CD14-positive monocyte (primary cell): ENCODE results near the gene EXT2. TPM values are rescaled to one million over a fixed set of nuclear protein-coding genes. Genes with fewer than 3 reads are reported as not detected.

ENCODE experiments used
- DNase-seq, 3 donors: peaks; one replicate each; pipeline ENCODE4 v3.0.0-alpha.2; 2011 to 2022
- H2AFZ ChIP-seq: 2 replicates; pipeline ENCODE4 v1.6.0; 2012; ENCODE audit warnings: mild to moderate bottlenecking, low read depth, low read length, inconsistent platforms; ENCODE audit not compliant: insufficient read depth, poor library complexity, severe bottlenecking
- H3K27ac ChIP-seq, 2 donors: 1 replicate in 1 of 2; 2 replicates in 1 of 2; pipeline ENCODE4 v1.5.1; 2012 to 2013; ENCODE audit warnings: low read length in 2 of 2, control low read depth in 1 of 2, inconsistent platforms in 1 of 2, low read depth in 1 of 2, mild to moderate bottlenecking in 1 of 2
- H3K27me3 ChIP-seq, 2 donors: one replicate each; pipeline versions ENCODE4 v1.6.0 to v1.6.1; 2011 to 2013; ENCODE audit warnings: low read length in 2 of 2; ENCODE audit not compliant: control insufficient read depth in 2 of 2, insufficient read depth in 2 of 2
- H3K36me3 ChIP-seq, 2 donors: replicated peaks in 1 of 2; 1 replicate in 1 of 2; 2 replicates in 1 of 2; pipeline versions ENCODE4 v1.5.1 to v1.6.1; 2012 to 2013; ENCODE audit warnings: low read length in 2 of 2, control low read depth in 1 of 2, inconsistent platforms in 1 of 2, mild to moderate bottlenecking in 1 of 2; ENCODE audit not compliant: insufficient read depth in 2 of 2, control insufficient read depth in 1 of 2
- H3K4me1 ChIP-seq, 2 donors: 1 replicate in 1 of 2; 2 replicates in 1 of 2; pipeline versions ENCODE4 v1.5.1 to v1.6.1; 2012 to 2013; ENCODE audit warnings: low read length in 2 of 2, control low read depth in 1 of 2, inconsistent platforms in 1 of 2, mild to moderate bottlenecking in 1 of 2, moderate library complexity in 1 of 2; ENCODE audit not compliant: insufficient read depth in 2 of 2, control insufficient read depth in 1 of 2
- H3K4me2 ChIP-seq: replicated peaks from 2 replicates; pipeline ENCODE3; 2012; ENCODE audit warnings: low read length, moderate library complexity, mild to moderate bottlenecking; ENCODE audit not compliant: poor library complexity, severe bottlenecking; ENCODE audit errors: extremely low read depth
- H3K4me3 ChIP-seq, 3 experiments: fragments of 200-600 bp in 1 of 3; sonication (generic) in 1 of 3; replicated peaks in 1 of 3; 1 replicate in 2 of 3; 2 replicates in 1 of 3; pipeline ENCODE4 v1.5.1; 2011 to 2013; ENCODE audit warnings: low read length in 3 of 3, mild to moderate bottlenecking in 3 of 3, control low read depth in 2 of 3, low read depth in 2 of 3, inconsistent platforms in 1 of 3, moderate library complexity in 1 of 3
- H3K79me2 ChIP-seq: 2 replicates; pipeline ENCODE4 v1.6.0; 2012; ENCODE audit warnings: mild to moderate bottlenecking, control low read depth, inconsistent platforms, low read length, moderate library complexity; ENCODE audit not compliant: insufficient read depth
- H3K9ac ChIP-seq: 2 replicates; pipeline ENCODE4 v1.6.0; 2017; ENCODE audit warnings: low read length, mild to moderate bottlenecking; ENCODE audit not compliant: insufficient read depth, poor library complexity, severe bottlenecking
- H3K9me3 ChIP-seq, 2 donors: replicated peaks in 1 of 2; 1 replicate in 1 of 2; 2 replicates in 1 of 2; pipeline versions ENCODE4 v1.5.1 to v1.6.1; 2012 to 2013; ENCODE audit warnings: low read length in 2 of 2, control low read depth in 1 of 2; ENCODE audit not compliant: control insufficient read depth in 1 of 2, insufficient read depth in 1 of 2
- H4K20me1 ChIP-seq: 2 replicates; pipeline ENCODE4 v1.6.0; 2012; ENCODE audit warnings: mild to moderate bottlenecking, low read length, control low read depth, moderate library complexity; ENCODE audit not compliant: insufficient read depth
- H3K27ac Mint-ChIP-seq, 7 donors: one replicate each; pipeline ENCODE4 v1.8.0; 2020; ENCODE audit warnings: mild to moderate bottlenecking in 7 of 7, mixed read lengths in 7 of 7, moderate library complexity in 6 of 7, inconsistent platforms in 2 of 7
- H3K27me3 Mint-ChIP-seq, 3 donors: one replicate each; pipeline ENCODE4 v1.8.0; 2021 to 2022; ENCODE audit warnings: low read depth in 3 of 3, mild to moderate bottlenecking in 3 of 3, mixed read lengths in 3 of 3, moderate library complexity in 3 of 3, inconsistent platforms in 1 of 3
- H3K36me3 Mint-ChIP-seq, 2 donors: one replicate each; pipeline ENCODE4 v1.8.0; 2020; ENCODE audit warnings: mixed read lengths in 2 of 2, inconsistent platforms in 1 of 2, mild to moderate bottlenecking in 1 of 2
- H3K4me1 Mint-ChIP-seq: one replicate; pipeline ENCODE4 v1.8.0; 2020; ENCODE audit warnings: mild to moderate bottlenecking, mixed read lengths
- H3K4me3 Mint-ChIP-seq, 2 donors: one replicate each; pipeline ENCODE4 v1.8.0; 2020; ENCODE audit warnings: mild to moderate bottlenecking in 2 of 2, mixed read lengths in 2 of 2, moderate library complexity in 1 of 2
- H3K9me3 Mint-ChIP-seq, 7 donors: one replicate each; pipeline ENCODE4 v1.8.0; 2020 to 2022; ENCODE audit warnings: mixed read lengths in 7 of 7, mild to moderate bottlenecking in 6 of 7, moderate library complexity in 6 of 7, inconsistent platforms in 2 of 7
- CTCF ChIP-seq: fragments of 200-600 bp; IDR thresholded peaks from one replicate; pipeline ENCODE4 v1.8.0; 2022; ENCODE audit warnings: antibody characterized with exemption, mild to moderate bottlenecking
- WGBS: methylation state at CpG from one replicate; pipeline ENCODE4 v1.1.5; 2013; ENCODE audit warnings: missing lambda C conversion rate; ENCODE audit not compliant: insufficient coverage; 5-methylcytosine and 5-hydroxymethylcytosine counted together
- intact Hi-C, 2 donors: fragments of 100-400 bp; cut with micrococcal nuclease; formaldehyde crosslinking; loops; one replicate each; pipeline versions ENCODE4 v1.15.0 to v1.15.1; 2023
- polyA plus RNA-seq, 3 donors: library from polyadenylated mRNA; depleted of rRNA in 1 of 3; unstranded in 2 of 3; stranded (reverse) in 1 of 3; fragments of 300-500 nt in 2 of 3; fragments of >200 nt in 1 of 3; fragmentation: Illumina TruSeq in 2 of 3; gene quantifications; 1 replicate in 2 of 3; 2 replicates in 1 of 3; pipeline ENCODE4 v1.2.3, GENCODE V29; 2012 to 2021

Gene EXT2
- polyA plus RNA-seq, 3 donors, result 17.2 to 41.1 (median 34.2) TPM

- no peak for DNase-seq
- 81% methylated on average over 7 of the region's 8 CpGs for WGBS
- peaks cover 0 to 3% (median 0%) of the 10 kb centered on the region in 7 donors for H3K9me3 Mint-ChIP-seq
- no peaks in the 10 kb centered on the region for H3K9me3 ChIP-seq
- no peak overlapping the region for H3K27ac ChIP-seq
- no peaks in the 10 kb centered on the region for H3K36me3 Mint-ChIP-seq
- intact Hi-C loops, result no loop called here
- no peak overlapping the region for H2AFZ ChIP-seq
- H3K9ac ChIP-seq, result no peak overlapping the region
- H3K27me3 Mint-ChIP-seq, result peaks cover 0 to 3% (median 2%) of the 10 kb centered on the region in 3 donors
- H4K20me1 ChIP-seq, result no peaks in the 10 kb centered on the region
- no peak overlapping the region for H3K4me2 ChIP-seq
- no peak overlapping the region for H3K27ac Mint-ChIP-seq
- no peaks in the 10 kb centered on the region for H3K4me1 ChIP-seq
- no peak for TF ChIP-seq CTCF
- no peaks in the 10 kb centered on the region for H3K36me3 ChIP-seq
- H3K4me1 Mint-ChIP-seq, result no peaks in the 10 kb centered on the region
- no peak overlapping the region for H3K4me3 ChIP-seq
- H3K79me2 ChIP-seq, result no peaks in the 10 kb centered on the region
- no peak overlapping the region for H3K4me3 Mint-ChIP-seq
- no peaks in the 10 kb centered on the region for H3K27me3 ChIP-seq
Measured at GRCh38 chr11:44267750-44268613, 172.5 kb downstream of the EXT2 start.

- H3K27me3 ChIP-seq, result no peaks in the 10 kb centered on the region
- H3K79me2 ChIP-seq, result no peaks in the 10 kb centered on the region
- intact Hi-C loops, result no loop called here
- no peak for TF ChIP-seq CTCF
- 90% methylated on average over 4 of the region's 5 CpGs for WGBS
- no peaks in the 10 kb centered on the region for H4K20me1 ChIP-seq
- H2AFZ ChIP-seq, result no peak overlapping the region
- H3K4me3 ChIP-seq, result no peak overlapping the region
- no peak overlapping the region for H3K9ac ChIP-seq
- no peak overlapping the region for H3K4me3 Mint-ChIP-seq
- H3K27me3 Mint-ChIP-seq, result peaks cover 0 to 3% (median 2%) of the 10 kb centered on the region in 3 donors
- H3K4me2 ChIP-seq, result no peak overlapping the region
- H3K36me3 ChIP-seq, result no peaks in the 10 kb centered on the region
- no peak overlapping the region for H3K27ac Mint-ChIP-seq
- H3K9me3 Mint-ChIP-seq, result peaks cover 0 to 3% (median 0%) of the 10 kb centered on the region in 7 donors
- no peaks in the 10 kb centered on the region for H3K36me3 Mint-ChIP-seq
- no peaks in the 10 kb centered on the region for H3K4me1 ChIP-seq
- DNase-seq, result no peak
- no peaks in the 10 kb centered on the region for H3K9me3 ChIP-seq
- H3K27ac ChIP-seq, result no peak overlapping the region
- no peaks in the 10 kb centered on the region for H3K4me1 Mint-ChIP-seq
Measured at GRCh38 chr11:44268614-44269080, 173.2 kb downstream of the EXT2 start.
